ENCODE measurements around the gene NUP214. TPM values are rescaled to one million over a fixed set of nuclear protein-coding genes. Genes with fewer than 3 reads are reported as not detected.

The NUP214 gene
- total RNA-seq, 4 donors from 2014 or later, result 64.7 to 90.8 (median 74.0) TPM

DNA sequence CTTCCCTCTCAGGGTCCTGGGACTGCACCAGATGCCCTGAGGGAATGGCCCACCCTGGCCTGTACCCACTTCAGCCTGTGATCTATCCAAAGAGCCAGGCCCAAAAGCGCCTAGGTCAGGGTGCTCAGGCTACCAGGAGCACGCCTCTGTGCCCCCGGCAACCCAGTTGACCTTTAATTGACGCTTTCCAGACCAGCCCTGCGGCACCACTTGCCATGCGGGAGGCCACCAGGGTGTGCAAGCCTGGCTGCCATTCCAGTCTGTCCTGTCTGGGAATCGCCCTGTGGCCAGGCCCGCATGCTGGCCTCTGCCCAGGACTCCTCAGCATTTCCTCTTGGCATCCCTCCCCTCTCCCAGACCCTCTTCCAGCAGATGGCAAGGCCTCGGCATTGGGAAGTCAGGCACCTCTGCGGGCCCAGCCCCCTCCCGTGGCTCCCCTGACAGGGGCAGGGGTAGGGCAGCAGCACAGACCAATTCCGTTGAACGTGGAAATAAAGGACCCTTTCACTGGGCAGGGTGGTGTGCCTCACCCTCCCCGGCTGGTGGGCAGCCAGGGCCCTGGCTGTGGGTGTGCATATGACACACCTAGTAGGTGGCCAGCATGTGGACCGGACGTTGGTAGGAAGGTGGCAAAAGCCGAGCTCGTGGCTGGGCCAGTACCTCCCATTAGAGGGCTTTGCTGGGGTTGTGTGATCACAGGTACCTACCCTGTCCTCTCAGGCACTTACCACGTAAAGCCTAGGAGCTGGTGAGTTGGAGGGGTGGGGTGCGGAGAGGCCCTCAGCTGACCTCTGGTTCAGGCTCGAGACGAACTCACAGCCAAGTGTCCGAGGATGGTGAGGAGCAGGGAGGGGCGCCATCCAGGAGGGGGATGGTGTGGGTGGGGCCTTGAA, 32.6 kb upstream of the NUP214 start:
- TF ChIP-seq, protein P1, sequence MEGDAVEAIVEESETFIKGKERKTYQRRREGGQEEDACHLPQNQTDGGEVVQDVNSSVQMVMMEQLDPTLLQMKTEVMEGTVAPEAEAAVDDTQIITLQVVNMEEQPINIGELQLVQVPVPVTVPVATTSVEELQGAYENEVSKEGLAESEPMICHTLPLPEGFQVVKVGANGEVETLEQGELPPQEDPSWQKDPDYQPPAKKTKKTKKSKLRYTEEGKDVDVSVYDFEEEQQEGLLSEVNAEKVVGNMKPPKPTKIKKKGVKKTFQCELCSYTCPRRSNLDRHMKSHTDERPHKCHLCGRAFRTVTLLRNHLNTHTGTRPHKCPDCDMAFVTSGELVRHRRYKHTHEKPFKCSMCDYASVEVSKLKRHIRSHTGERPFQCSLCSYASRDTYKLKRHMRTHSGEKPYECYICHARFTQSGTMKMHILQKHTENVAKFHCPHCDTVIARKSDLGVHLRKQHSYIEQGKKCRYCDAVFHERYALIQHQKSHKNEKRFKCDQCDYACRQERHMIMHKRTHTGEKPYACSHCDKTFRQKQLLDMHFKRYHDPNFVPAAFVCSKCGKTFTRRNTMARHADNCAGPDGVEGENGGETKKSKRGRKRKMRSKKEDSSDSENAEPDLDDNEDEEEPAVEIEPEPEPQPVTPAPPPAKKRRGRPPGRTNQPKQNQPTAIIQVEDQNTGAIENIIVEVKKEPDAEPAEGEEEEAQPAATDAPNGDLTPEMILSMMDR (IDR thresholded peaks at IDR 0.05; ENCODE audit: low read depth), result no peak

DNA sequence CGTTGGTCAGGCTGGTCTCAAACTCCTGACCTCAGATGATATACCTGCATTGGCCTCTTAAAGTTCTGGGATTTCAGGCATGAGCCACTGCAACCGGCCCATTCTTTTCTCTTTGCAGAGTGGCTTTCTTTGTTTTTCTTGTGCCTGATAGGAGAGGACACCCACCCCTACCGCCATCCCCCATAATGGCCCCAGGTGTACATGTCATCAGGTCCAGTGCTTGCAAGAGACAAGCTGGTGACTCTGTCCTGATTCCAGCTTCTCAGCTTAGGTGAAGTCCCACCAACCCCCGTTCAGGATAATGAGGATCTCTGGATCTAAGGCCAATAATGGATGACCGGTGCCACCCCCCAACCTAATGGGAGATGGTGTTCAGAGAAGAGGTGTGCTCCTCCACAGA, 31.4 kb upstream of the NUP214 start:
- TF ChIP-seq, protein P1 (IDR thresholded peaks at IDR 0.05; ENCODE audit: low read depth), result no peak

DNA sequence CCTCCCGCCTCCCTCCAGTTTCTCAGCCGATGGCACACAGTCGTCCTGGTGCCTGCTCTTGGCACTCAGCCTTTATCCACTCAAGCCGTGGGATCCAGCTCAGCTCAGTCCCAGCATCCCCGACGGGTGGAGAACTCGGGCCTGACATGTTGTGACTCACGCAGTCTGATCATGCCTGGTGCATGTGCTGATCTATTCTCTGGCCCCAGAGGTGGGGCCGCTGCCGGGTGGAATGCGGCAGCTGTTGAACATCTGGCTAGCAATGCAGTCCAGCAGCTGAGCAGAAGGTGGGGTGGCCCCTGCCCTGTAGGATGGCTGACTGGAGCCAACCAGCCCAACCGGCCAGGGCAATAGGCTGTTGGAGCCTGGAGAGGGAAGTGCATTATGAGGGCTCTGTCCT, 30.8 kb upstream of the NUP214 start:
- TF ChIP-seq, protein P1 (IDR thresholded peaks at IDR 0.05; ENCODE audit: low read depth), result no peak

DNA sequence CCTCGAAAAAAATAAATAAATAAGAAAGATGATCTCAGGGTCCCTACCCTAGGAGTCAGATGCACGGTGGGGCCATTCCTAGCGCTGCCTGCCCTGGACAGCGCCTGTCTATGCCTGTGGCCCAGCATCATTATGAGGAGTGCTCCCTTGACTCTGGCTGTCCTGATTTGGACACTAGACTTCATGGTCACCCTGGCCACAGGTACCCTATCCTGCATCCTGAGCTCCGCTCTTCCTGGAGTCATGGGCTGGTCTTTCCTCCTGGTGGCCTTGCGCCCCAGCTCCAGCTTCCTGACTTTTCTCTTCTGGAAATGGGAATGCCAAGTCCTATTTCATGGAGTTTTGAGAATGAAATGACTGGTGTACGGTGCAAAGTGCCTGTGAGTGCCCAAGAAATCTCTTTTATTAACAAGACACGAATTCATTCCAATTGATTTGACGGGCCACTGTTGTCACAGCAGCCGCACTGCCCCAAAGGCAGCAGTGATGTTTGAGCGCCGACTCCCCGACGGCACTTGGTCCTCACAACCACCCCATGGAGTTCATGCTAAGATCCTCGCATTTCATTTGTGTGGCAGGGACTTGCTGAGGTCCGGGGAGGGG, 29.6 kb upstream of the NUP214 start:
- TF ChIP-seq, protein P1 (IDR thresholded peaks at IDR 0.05; ENCODE audit: low read depth), result no peak

DNA sequence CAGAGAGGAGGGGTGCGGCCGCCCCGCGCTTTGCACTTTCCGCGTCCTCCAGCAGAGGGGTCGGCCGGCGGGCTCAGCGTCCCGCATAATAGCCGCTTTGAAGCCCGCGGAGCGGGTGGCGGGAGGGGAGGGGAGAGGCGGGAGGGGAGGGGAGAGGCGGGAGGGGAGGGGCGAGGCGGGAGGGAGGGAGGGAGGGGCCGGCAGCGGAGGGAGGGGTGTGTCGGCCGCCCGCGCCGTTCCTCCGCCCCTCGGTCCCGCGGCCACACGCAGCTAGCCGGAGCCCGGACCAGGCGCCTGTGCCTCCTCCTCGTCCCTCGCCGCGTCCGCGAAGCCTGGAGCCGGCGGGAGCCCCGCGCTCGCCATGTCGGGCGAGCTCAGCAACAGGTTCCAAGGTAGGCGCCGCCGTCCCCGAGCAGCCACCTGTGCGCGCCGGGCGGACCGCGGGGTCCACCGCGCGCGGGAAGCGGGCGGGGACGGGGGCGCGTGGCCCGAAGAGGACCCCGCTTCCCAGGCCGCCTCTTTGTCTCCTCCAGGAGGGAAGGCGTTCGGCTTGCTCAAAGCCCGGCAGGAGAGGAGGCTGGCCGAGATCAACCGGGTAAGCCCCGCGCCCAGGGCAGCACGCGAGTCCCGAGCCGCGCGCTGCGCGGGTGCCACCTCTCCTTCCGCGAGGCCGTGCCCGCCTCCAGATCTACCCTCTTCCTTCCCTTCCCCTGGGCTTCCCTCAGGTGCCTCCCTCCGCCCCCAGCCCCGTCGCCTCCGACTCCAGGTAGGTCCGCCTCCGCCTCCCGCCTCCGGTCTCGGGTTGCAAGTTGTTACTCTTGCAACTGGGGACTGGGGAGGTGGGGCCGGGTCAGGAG, 28.9 kb upstream of the NUP214 start, which contains the start of gene AIF1L:
Gene AIF1L (plus strand): TSS at position 263 of the 857 bp plus-strand sequence. CDS start 99 bp downstream, at position 362.
- TF ChIP-seq, protein P1 (IDR thresholded peaks at IDR 0.05; ENCODE audit: low read depth), result no peak

DNA sequence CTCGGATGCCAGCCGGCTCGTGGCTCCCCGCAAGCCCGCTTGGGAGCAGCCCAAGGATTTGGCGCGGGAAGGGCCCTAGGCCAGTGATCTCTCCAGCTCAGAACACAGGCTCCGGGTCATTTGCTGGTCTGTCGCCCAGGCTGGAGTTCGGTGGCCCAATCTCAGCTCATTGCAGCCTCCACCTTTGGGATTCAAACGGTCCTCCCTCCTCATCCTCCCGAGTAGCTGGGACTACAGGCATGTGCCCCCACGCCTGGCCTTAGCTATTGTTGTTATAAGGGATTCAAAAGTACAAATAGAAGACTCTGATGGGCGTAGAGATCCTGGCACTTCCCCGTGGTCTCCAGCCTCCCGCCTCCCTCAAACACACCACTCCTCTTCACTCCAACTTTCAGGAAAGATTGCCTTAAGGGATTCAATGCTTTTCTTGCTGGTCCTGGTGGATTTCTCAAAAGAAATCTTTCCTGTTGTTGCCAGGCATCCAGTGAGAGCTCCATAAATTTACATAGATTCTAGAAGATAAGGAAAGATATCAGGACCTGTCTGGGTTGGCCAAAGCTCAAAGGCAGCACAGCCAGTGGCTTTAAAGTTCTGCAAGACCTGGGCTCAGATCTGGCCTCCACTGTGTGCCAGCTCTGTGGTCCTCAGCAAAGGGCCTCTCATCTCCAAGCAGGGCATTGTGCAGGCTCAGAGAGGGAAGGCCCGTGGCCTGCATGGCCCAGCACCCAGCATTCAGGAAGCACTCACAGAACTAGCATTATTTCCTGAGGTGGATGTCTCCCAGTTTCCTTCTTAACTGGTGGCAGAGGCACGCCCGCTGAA, 28.0 kb upstream of the NUP214 start:
- TF ChIP-seq, protein P1 (IDR thresholded peaks at IDR 0.05; ENCODE audit: low read depth), result no peak

All from subcutaneous adipose tissue (tissue), 4 donors.